ENCODE measurements around the gene ADM. TPM values are rescaled to one million over a fixed set of nuclear protein-coding genes. Genes with fewer than 3 reads are reported as not detected.

The ADM gene
- total RNA-seq, 1 donor from 2014 or later: 21.9 TPM

DNA sequence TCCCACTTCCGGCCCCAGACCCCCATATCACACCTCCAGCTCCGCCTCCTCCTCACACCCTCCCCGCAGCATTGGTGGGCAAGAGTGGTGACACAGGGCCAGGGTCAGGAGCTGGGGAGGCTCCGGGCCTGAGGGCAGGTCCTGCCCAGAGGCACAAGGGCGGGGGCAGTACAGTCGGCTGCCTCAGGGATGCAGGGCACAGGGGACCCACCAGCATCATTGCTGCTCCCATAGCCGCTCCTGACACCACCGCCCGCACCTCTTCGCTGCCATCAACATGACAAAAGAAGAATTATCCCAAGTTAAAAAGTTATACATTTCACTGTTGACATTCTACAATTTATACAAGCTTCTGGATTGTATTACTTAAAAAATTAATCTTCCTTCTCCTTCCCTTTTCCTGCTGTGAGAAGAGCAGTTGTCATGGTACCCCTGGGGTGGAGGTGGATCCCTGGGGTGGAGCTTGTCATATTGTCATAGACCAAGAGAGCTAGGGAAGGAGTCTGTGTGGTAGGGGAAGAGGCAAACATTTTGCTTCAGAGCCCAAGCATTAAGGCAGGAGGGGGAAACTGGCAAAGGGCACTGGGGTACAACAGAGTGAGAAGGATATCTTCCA lies 15.0 kb upstream of the ADM start:
- no peak for DNase-seq (ENCODE audit: low spot score)

DNA sequence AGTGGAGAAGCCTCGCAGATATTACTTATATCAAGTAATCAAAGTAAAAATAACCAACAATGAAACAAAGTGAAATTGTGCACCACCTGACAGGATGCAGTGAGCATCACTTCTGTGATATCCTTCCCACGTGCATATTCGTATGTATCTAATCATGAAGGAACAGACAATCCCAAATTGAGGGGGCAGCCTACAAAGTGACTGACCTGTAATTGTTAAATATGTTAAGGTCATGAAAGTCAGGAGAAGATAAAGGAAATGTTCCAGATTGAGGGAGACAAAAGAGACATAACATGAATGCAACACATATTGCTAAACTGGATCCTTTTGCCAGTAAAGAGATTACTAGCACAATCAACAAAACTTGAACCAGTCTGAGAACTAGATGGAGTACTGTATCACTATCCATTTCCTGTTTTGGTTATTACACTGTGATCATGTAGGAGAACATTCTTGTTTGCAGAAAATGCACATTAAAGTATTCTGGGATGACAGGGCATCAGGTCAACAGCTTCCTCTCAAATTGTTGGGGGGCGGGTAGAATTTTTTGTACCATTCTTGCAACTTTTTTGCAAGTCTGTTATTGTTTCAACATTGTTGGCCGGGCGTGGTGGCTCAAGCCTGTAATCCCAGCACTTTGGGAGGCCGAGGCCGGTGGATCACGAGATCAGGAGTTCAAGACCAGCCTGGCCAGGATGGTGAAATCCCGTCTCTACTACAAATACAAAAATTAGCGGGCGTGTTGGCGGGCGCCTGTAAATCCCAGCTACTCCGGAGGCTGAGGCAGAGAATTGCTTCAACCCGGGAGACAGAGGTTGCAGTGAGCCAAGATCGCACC lies 12.9 kb upstream of the ADM start:
- no peak for DNase-seq (ENCODE audit: low spot score)

DNA sequence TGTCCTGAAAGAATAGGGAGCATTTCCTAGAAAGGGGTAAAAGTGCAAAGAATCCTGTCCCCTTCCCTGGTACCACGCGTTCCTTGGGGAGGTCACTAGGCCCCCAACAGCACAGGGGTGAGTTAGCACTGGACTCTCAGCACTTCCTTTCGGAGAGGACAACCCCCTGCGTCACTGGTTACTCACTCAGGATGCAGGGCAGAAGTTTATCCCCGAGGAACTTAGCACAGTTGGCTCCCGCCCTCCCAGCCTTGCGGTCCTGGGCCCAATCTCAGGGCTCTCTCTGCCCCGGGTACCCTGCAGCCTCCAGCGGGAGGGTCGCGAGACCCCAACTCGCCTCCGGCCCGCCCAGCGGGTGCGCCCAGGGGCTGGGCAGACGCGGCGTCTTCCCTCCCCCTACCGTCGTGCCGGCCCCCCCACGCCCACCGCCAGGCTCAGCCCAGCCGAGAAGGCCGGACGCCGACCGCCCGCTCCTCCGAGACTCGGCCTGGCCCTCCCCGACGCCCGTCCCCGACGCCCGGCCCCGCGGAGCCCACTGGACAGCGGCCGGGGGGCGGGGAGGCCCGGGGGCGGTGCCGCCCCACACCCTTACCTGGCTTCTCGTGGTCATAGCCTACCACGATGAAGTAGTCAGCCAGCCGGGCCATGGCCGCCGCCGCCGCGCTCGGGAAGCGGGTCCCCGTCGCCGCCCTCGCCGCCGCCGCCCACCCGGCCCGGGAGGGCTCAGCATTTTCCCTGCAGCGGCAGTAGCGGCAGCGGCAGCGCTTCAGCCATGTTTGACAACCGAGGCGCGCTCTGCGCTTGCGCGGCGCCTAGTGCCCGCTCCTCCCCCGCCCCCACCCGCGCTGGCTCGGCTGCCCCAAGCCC lies 11.2 kb upstream of the ADM start, which contains the start of gene SBF2:
TSS of gene SBF2 (minus strand) at position 797 of the 867 bp plus-strand sequence. CDS start at position 647, 150 bp downstream.
- DNase-seq (ENCODE audit: low spot score): peak; percentile 81

DNA sequence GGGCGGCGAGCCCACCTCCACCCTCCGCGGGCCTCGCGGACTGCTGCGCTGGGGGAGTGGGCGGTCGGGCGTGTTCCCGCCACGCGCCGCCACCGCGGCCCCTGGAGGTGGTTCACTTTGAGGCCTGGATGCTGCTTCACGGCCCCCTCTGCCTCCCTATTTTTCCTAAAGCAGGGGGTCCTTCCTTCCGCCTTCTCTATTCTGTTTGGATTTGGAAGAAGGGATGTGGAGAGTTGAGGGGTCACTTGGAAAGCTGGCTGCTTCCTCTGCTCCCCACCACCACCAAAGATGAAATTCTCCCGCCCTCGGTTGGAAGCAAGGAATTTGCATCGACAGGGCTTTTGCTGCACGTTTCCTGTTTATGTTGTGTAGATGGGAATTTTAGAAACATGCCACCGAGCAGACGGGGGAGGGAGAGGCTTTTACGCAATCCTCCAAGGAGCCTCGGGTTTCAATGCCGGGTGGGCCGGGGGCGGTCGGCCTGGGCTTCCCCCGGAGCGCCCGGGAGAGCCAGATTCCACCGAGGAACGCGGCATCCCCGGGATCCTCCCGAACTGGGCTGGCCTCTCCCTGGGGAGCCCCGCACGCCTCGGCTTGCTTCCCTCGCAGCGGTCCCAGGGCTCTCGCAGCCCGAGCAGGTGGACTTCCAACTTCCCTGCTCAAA lies 10.5 kb upstream of the ADM start:
- peak; percentile 56 for DNase-seq (ENCODE audit: low spot score)

DNA sequence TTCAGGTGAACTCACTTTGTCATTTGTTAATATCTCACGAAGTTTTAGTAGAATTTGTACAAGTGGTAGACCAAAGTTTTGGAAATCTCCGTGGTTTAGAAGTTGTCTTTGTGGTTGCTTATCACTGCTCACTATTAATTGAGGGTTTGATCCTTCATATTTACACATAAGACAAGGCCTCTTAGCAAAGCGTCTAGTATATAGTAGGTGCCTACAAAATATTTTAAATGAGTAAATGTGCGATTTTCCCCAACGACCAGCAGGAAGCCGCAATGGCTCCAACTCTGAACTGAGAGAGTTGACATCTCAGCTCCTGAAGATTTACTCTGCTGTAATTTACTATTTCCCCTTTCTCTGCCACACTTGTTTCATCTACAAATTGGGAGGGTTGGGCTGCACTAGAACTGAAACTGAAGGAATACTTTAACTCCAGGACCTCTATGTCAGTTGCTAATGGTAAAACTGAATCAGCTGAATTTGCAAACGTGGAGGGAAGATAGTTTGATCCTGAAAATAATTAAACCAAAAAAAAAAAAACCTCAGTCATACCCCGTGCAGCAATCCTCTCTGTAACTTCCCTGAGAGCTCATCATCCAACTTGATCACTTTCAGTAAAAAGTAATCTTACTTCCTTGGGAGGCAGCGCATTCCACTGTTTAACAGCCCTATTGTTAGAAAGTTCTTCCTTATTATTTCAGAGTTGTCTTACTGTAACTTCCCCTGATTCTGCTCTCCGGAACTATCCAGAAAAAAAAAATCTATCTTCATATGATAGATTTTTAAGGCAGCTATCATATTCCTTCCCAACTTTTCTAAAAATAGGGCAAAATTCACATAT lies 9.6 kb upstream of the ADM start:
- DNase-seq (ENCODE audit: low spot score): no peak

DNA sequence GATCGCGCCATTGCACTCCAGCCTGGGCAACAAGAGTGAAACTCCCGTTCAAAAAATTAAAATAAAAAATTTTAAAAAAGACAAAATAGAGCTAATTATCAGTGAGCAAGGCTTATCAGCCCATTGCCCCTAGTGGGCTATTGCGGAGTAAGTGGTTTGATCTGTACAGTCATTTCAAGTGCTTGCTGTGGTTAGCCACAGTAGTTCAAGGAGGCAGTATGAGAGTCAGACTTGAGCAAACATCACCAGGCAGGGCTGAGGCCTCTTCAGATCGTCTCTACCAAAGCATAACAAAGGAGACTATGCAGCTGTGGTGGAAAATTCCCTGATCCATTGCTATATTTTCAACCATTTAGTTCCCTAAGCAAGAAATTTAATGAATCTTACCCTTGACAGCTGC lies 6.5 kb upstream of the ADM start:
- no peak for DNase-seq (ENCODE audit: low spot score)

DNA sequence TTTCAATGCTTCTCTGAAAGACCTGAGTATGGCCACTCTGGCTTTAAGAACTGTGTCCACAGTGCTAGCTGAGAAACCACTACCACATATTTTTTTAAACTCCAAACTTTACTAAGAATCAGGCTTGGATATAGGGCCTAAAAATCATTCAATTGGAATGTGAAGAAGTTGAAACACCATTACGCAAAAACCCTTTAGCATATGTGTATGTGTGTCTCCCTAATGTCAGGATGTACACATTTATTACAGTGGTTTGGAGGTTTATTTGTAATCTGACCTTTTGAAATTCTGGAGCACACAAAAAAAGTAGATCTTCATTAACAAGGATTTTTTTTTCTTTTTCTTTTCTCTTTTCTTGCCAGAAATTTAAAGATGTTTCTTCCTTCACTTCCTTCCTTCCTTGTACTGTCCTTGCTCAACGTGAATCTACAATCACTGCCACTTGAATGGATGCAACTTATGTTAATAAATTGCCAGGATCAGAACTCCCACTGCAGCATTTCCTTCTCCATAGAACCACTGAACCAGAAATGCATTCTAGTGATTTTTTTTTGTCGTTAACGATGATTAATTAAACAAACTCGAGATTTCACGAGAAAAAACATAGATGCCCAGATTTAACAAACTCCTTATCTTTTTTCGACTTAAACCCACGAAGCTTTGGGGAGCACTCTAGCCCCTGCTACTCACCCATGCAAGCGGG lies 3.1 kb upstream of the ADM start:
- DNase-seq (ENCODE audit: low spot score): no peak

DNA sequence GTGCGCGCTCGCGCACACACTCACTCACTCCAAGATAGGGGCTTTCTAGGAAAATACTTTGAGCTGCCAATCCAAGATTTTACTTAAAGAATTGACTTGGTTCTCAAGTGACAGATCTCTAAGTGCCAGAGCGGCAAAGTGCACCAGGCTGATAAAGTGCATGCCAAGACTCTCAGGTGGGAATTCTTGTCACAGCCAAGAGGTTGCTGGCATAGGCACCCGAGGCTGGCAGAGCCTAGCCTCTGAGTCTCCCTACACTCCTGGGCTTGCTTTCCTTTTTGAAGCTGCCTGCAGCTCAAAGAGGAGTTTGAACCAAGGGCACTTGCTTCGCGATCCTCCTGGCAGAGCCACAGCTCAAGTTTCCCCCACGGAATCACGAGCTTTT lies 2.5 kb upstream of the ADM start:
- no peak for DNase-seq (ENCODE audit: low spot score)

DNA sequence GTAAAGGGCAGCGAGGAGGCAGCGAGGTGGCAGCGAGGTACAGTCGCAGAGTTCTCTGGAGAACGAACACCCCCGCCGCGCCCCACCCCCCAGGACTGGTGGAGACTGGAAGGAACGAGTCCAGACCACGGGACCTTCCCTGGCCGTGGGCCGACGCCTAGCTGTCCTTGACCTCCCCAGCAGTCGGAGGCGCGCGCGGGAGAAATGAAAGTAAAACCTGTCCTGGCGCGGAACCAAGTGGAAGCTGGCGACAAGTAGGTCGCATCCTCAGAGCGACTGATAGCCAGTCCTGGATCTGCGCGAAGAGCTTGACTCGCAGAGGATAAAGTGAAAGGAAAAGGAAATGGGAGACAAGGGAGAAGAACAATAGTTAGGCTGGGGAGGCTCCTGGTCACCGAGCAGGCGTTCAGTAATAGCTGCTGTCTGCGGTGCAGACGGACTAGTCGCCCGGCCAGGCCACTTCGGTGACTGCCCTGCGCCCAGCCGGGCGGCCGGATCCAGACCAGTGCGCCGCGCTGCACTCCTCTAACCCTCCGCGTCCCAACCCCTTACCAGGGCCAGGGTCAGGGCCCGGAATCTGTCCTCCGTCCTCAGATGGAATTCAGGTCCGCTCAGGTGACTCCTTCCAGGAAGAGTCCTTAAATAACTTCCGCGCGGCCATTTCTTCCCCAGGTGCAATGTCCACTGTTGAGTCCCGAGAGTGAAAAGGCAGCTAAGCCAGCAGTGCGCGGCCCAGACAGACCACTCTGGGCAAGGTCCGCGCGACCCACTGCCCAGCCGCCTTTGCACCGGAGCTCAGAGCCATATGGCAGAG lies 1.9 kb upstream of the ADM start:
- DNase-seq (ENCODE audit: low spot score): peak; percentile 97

DNA sequence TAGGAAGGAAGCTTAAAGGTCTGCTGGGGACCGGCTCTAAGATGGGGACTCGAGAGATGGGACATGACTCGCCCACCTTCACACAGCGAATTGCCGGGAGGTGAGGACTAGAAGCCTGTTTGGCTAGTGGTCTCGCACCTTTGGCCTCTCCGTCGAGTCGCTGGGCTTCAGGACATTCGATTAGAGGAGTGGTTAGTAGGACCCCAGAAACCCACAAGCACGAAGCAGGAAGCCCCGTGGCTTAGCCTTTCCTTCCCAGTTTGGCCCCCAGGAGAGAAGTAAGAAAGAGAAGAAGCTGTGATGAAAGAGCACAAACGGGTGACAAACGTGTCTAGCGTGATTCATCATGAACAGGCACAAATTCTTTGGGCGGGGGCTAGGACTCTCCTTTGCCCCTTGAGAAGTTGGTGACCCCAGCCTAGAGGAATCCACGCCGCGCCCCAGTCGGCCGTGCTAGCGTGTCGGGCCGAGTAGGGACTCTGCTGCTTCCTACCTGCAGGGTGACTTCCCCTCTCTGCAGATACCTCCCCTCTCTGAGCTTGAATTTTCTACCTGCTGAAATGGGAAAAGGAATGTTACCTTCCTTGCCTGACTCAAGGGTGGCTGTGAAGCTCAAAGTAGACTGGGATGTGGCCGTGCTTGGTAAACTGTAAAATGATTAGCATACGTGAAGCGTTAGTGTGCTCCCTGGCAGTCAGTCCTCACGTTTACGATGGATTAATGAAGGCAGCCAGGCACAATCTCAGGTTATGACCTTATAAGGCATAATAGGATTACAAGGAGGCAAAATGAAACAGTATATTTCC lies 1.1 kb upstream of the ADM start:
- peak; percentile 67 for DNase-seq (ENCODE audit: low spot score)

DNA sequence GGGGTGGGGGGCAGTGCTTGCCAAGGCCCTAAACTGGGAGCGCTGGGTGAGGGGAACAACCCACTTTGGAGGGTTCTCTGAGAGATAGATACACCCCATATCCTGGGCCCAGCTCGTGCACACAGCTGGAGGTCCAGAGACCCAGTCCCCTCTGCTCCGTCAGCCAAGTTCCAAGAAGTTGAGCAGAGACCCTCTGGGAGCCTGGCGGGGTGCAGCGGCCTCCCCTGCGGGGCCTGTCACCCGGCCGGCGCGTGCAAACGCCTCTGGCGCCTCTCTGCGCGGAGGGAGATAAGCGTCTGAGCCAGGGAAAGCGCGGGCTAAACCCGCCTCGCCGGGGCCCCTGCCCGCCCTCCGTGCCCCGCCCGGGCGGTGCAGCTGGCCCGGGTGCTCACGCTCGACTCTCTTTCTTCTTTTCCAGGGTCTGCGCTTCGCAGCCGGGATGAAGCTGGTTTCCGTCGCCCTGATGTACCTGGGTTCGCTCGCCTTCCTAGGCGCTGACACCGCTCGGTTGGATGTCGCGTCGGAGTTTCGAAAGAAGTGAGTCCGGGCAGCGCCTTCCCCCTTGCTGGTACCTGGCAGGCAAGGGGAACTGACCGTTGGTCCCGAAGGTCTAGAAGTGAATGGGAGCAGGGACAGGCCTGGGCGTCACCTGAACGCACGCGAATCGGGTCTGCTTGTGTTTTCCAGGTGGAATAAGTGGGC lies 540 bp downstream of the ADM start:
- no peak for DNase-seq (ENCODE audit: low spot score)

DNA sequence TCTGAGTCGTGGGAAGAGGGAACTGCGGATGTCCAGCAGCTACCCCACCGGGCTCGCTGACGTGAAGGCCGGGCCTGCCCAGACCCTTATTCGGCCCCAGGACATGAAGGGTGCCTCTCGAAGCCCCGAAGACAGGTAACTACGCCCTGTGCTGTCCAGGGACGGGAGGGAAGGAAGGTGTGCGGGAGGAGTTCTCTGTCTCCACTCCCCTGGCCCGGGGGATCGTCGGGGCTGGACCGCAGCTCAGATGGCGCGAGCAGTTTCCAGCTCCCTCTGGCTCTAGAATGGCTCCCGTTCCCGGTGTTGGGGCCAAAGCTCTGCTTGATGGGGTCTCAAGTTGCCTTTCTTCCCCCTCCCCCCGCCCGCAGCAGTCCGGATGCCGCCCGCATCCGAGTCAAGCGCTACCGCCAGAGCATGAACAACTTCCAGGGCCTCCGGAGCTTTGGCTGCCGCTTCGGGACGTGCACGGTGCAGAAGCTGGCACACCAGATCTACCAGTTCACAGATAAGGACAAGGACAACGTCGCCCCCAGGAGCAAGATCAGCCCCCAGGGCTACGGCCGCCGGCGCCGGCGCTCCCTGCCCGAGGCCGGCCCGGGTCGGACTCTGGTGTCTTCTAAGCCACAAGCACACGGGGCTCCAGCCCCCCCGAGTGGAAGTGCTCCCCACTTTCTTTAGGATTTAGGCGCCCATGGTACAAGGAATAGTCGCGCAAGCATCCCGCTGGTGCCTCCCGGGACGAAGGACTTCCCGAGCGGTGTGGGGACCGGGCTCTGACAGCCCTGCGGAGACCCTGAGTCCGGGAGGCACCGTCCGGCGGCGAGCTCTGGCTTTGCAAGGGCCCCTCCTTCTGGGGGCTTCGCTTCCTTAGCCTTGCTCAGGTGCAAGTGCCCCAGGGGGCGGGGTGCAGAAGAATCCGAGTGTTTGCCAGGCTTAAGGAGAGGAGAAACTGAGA lies 1.4 kb downstream of the ADM start:
- DNase-seq (ENCODE audit: low spot score): no peak

DNA sequence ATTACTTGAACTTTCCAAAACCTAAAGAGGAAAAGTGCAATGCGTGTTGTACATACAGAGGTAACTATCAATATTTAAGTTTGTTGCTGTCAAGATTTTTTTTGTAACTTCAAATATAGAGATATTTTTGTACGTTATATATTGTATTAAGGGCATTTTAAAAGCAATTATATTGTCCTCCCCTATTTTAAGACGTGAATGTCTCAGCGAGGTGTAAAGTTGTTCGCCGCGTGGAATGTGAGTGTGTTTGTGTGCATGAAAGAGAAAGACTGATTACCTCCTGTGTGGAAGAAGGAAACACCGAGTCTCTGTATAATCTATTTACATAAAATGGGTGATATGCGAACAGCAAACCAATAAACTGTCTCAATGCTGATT lies 2.1 kb downstream of the ADM start:
- no peak for DNase-seq (ENCODE audit: low spot score)

DNA sequence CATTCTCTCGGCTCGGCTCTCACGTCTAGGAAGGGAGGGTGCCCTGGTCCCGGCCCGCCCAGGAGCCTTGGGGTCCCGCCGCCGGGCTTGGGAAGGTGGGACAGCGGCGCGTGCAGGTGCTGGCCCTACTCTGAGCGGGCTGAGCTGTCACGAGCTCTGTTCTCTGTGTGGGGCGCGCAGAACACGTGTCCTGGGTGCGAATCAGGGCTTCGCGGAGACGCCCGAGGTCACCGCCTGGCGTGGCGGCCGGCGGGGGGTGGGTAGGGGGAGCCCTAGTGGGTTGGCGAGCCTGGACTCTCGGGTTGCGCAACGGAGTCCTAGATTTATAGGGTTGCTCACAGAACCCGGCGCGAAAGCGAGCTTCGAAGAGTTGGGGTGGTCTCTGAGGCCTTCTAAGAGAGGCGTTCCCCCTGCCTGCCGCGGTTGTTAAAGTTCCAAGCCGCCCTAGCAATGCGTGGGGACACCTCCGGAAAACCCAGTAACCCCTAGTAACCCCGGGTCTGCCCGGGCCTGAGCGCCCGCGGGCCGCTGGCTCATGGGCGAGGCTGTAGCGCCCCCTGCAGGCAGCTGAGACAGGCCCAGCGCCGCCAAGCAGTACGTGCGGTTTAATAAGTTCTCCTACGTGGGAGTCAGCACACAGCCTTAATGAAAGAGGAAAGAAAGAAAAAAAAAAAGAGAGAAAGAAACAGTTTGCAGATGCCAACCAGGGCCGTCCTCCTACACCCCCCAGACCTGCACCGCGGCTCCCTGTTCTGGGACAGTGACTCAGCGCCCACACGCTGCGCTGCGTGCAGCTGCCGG lies 2.7 kb downstream of the ADM start:
- peak; percentile 89 for DNase-seq (ENCODE audit: low spot score)

DNA sequence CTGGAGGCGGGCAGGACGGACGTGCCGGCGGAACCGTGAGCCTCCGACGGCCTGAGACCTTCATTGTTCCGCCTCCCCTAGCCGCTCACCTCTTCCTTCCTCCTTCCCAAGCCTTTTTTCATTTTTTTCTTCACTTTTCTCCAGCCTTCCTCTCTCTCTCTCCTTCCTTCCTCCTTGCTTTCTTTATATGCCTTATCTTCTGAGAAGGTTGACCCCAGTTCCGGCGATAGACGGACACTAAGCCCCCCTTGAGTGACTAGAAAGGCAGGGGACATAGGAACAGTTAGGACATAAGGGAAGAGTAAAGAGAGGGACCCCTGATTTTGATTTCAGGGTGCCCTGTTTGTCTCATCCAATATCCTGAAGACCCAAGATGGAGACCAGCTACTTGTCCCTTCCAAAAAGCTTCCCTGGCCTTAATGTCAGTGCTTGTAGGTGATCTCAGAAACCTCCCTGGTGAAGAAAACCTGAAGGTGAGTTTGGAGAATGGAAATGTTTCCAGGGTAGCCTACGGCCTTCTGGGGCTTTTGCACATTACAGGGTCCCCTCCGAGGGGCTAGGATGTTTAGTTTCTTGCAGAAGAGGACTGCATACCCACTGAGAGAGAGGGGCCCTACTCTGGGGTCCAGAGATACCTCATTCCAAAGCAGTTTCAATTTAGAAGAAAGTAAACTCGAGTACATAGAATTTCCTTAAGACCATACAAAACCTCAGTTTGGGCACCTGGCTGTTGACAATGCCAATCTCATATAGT lies 3.5 kb downstream of the ADM start:
- no peak for DNase-seq (ENCODE audit: low spot score)
